ENCODE results near the gene DDX3X.
"Not testable (repeated sequence)": the region's sequence is repeated elsewhere in the genome, so short reads cannot be mapped to it uniquely, and the experiment has no call there.

The DDX3X gene

GRCh38 chrX:41333744-41334362 lies at the start of gene DDX3X:
TSS of gene DDX3X (plus strand) at chrX:41334162. CDS start at chrX:41334253, 91 bp downstream.
- no peak for DNase-seq (ENCODE audit: low read depth, low spot score)

- DNase-seq (ENCODE audit: low read depth, low spot score), result not testable (repeated sequence)
These were observed 48.0 kb upstream of the DDX3X start for GRCh38 chrX:41285928-41286327.

DNA sequence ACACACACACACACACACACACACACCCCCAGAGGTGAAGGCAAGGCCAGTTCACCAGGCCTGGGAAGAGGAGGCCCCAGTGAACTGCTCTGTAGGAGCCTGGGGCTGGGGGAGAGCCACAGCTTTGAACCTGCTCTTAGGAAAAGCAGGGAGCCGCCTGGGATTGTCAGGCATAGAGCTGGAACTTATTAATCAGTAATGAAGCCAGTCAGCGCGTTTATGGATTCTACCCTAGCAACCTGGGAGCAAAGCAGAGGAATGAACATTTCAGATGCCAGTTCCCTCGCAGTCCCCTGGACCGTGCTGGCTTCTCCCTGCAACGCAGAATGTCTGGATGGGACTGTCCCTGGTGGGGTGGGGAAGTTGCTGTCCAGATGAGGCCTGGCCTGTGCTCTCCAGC lies 45.3 kb upstream of the DDX3X start:
- DNase-seq (ENCODE audit: low read depth, low spot score), result no peak

GRCh38 chrX:41289095-41289494 lies 44.9 kb upstream of the DDX3X start:
- DNase-seq (ENCODE audit: low read depth, low spot score), result no peak

DNA sequence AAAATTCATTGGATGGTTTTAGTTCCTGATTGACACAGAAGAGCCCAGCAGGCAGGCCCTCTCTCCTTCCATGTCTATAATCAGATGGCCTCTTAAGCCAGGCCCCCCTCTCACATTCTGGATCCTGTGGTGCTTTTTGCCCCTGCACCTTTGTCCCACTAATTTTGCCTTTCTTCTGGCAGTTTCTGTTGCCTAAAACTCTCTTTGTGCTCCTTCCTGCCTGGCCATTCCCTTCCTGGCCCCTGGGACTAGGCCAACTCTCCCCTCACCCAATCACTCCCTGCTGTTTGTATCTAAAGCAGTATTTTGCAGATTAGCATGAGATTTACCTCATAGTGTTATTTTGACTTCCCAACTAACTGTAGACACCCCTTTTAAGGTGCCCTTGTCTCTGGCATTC lies 42.7 kb upstream of the DDX3X start:
- peak; percentile 68 for DNase-seq (ENCODE audit: low read depth, low spot score)

- no peak for DNase-seq (ENCODE audit: low read depth, low spot score)
These were observed 40.7 kb upstream of the DDX3X start for GRCh38 chrX:41293269-41293668.

DNA sequence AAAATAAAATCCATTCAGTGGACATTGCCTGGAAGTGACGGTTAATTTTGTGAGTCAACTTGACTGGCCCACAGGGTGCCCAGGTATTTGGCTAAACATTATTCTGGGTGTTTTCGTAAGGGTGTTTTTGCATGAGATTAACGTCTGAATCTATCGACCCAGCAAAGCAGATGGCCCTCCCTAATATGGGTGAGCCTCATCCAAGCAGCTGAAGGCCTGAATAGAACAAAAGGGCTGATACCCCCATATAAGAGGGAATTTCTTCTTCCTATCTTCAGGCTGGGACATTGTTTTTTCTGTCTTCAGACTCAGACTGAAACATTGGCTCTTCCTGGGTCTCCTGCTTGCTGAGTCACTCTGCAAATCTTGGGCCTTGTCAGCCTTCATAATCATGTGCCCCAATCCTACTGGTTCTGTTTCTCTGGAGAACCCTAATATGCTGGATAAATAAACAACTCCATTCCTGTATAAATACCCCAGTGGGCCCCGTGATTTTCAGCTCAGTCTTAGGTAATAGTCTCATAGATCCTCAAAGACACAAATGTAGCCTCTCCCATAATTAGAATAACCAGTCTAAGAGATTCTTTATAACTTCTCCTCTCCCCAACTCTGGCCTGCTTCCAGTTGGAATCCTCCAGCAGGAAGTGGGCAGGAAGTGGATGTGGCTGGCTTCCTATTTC lies 33.1 kb upstream of the DDX3X start:
- no peak for DNase-seq (ENCODE audit: low read depth, low spot score)

DNA sequence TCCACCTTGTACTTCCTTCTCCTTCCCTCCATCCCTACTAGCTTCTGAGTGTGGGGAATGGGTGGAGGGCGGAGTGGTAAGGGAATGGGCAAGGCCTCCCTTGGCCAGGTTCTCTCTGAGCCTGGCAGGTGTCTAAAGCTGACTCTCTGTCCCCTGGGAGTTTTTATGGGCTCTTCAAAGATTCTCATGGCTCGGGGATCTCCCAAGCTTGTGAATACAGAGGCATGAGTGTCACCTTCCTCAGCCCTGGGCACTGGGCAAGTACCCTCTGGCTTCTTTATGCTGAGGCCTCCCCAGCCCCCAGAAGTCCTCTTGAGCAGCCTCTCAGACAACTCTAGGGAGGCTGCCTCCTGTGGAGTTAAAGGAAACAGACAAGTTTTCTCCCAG lies 32.5 kb upstream of the DDX3X start:
- no peak for DNase-seq (ENCODE audit: low read depth, low spot score)

GRCh38 chrX:41302370-41302769 lies 31.6 kb upstream of the DDX3X start:
- DNase-seq (ENCODE audit: low read depth, low spot score), result no peak

- DNase-seq (ENCODE audit: low read depth, low spot score), result no peak
These were observed 30.9 kb upstream of the DDX3X start for GRCh38 chrX:41303013-41303412.

DNA sequence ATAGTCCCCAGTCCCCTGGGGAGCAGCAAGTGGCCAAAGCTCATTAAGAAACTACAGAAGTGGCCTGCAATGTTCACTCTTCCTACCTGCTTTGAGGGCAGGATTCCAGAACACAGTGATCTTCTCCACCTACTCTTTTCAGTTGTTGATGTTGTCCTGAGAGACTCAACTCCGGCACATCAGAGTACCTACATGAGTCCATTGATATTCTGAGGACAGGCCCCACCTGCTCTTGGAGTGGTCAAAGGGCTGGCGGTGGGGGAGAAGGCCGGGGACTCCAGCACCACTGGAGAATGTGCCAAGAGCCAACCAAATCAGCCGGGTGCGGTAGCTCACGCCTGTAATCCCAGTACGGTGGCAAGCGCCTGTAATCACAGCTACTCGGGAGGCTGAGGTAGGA lies 29.8 kb upstream of the DDX3X start:
- DNase-seq (ENCODE audit: low read depth, low spot score), result no peak

- DNase-seq (ENCODE audit: low read depth, low spot score), result no peak
These were observed 24.9 kb upstream of the DDX3X start for GRCh38 chrX:41308884-41309647.

DNA sequence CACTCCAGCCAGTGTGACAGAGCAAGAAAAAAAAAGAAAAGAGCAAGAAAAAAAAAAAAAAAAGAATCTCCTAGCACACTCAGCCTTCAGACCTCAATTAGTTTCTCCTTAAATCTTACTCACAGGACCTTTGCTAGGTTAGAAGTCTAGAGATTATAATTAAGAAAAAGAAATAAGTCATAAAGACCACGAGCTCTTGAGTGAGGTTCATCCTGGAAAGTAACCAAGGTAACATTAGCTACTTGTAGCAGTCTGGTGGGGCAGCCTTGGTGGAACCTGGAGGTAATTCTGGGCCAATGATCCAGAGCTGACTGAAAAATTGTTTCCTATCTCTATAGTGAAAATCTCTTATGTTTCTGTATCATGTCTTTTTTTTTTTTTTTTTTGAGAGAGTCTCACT lies 21.2 kb upstream of the DDX3X start:
- DNase-seq (ENCODE audit: low read depth, low spot score), result no peak

GRCh38 chrX:41313419-41313818 lies 20.5 kb upstream of the DDX3X start:
- no peak for DNase-seq (ENCODE audit: low read depth, low spot score)

- no peak for DNase-seq (ENCODE audit: low read depth, low spot score)
These were observed 19.8 kb upstream of the DDX3X start for GRCh38 chrX:41314204-41314603.

DNA sequence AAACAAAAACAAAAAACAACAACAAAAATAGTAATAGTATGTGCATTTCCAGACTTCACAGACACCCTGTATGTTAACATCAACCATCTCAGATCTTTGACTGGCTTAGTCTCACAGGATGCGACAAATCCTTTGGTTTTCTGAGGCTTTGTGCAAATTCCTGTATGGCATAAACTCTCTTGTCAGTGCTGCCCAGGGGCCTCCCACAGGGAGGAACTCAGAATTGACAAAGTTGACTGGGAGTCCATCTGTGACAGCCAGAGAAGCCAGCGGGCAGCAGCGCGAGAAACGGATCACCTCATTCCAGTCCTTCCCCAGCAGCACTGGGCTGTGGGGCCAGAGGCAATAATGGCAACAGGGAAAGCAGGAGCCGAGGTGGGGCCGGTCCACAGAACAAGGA lies 19.1 kb upstream of the DDX3X start:
- DNase-seq (ENCODE audit: low read depth, low spot score), result no peak

DNA sequence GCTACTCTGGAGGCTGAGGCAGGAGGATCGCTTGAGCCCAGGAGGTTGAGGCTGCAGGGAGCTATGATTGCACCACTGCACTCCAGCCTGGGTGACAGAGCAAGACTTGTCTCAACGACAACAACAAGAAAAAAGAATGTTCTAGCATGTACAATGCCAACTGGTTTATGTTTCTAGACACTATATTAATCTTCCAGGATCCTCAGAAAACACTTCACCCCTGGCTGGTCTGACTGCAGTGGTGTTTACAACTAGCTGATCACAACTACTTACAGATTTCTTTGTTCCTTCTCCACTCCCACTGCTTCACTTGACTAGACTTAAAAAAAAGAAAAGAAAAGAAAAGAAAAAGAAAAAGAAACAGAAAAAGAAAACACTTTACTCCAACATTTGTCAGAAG lies 17.7 kb upstream of the DDX3X start:
- not testable (repeated sequence) for DNase-seq (ENCODE audit: low read depth, low spot score)

GRCh38 chrX:41317477-41318208 lies 16.3 kb upstream of the DDX3X start:
- DNase-seq (ENCODE audit: low read depth, low spot score), result no peak

- no peak for DNase-seq (ENCODE audit: low read depth, low spot score)
These were observed 13.6 kb upstream of the DDX3X start for GRCh38 chrX:41320393-41320792.

DNA sequence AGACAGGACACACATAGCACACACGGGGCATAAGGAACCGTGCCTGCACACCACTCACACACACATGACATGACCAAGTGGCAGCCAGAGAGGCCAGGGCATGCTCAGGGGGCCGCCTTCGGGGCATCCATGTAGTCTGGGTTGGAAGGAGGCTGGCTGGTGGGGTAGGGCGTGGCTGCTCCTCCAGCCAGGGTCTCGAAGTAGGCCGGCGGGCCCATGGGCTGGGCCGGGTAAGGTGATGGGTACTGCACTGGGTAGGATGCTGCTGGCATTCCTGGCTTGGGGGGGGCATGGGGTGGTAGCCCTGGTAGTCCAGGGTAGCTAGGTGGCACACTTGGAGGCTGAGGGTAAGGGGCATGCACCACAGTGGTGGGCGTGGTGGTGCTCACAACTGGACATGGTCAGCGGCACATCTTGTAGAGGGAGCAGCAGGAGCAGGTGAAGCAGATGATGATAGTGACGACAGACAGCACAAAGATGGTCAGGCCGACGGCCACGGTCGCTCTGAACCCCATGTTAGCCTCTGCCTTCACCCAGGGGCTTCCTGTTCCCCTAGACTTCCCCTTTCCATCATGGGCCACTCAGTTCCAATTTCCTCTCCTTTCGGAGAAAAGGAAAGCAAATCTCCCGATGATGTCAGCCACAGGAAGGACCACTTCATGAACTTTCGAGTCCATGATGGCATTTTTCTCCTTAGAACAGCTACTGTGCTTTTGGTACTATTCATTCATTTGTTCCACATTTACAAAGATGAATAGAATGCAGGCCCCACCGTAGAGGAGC lies 10.9 kb upstream of the DDX3X start:
- no peak for DNase-seq (ENCODE audit: low read depth, low spot score)

GRCh38 chrX:41326431-41326830 lies 7.5 kb upstream of the DDX3X start:
- DNase-seq (ENCODE audit: low read depth, low spot score), result no peak

Data from iPS DF 19.7 (cell line).